Panc1 (cell line): ENCODE measurements around the gene ULBP2.

Experiments used
- CTCF ChIP-seq: fragments of 450-650 bp; IDR thresholded peaks from 2 replicates; pipeline ENCODE4 v1.5.1; 2017; ENCODE audit warnings: mild to moderate bottlenecking
- POLR2AphosphoS5 ChIP-seq: IDR thresholded peaks from 2 replicates; pipeline ENCODE4 v1.6.1; 2012; ENCODE audit warnings: mild to moderate bottlenecking, low read depth, low read length, moderate library complexity

GRCh38 chr6:149907317-149907716, 34.5 kb upstream of the ULBP2 start:
- no peak for TF ChIP-seq CTCF
- no peak for TF ChIP-seq POLR2AphosphoS5
